GM21360 (cell line): ENCODE results near the gene ZNF32.
A peak's percentile ranks its signal among the peaks of the same experiment; 100 is the strongest.

ENCODE experiments used
- ATAC-seq: cut with Tn5 transposase; IDR thresholded peaks from one replicate; pipeline ENCODE4 v1.9.1; 2021; ENCODE audit warnings: mild to moderate bottlenecking, moderate library complexity; ENCODE audit not compliant: unreplicated experiment

ZNF32 gene

GRCh38 chr10:43681220-43681619, 32.5 kb upstream of the ZNF32 start:
- no peak for ATAC-seq

- no peak for ATAC-seq
These were observed 31.4 kb upstream of the ZNF32 start for GRCh38 chr10:43680035-43680434.

GRCh38 chr10:43679509-43679908, 30.8 kb upstream of the ZNF32 start:
- no peak for ATAC-seq

GRCh38 chr10:43678654-43679053, 30.0 kb upstream of the ZNF32 start:
- ATAC-seq: no peak

- no peak for ATAC-seq
These were observed 28.2 kb upstream of the ZNF32 start for GRCh38 chr10:43676901-43677300.

GRCh38 chr10:43676331-43676730, 27.6 kb upstream of the ZNF32 start:
- no peak for ATAC-seq

GRCh38 chr10:43674553-43675210, 26.0 kb upstream of the ZNF32 start:
- ATAC-seq: no peak

GRCh38 chr10:43673471-43673870, 24.8 kb upstream of the ZNF32 start:
- no peak for ATAC-seq

- ATAC-seq: peak; percentile 51
These were observed 23.2 kb upstream of the ZNF32 start for GRCh38 chr10:43671659-43672531.

- ATAC-seq: no peak
These were observed 20.7 kb upstream of the ZNF32 start for GRCh38 chr10:43669386-43669785.

GRCh38 chr10:43667761-43668386, 19.2 kb upstream of the ZNF32 start:
- ATAC-seq: no peak

- ATAC-seq: no peak
These were observed 18.6 kb upstream of the ZNF32 start for GRCh38 chr10:43667317-43667731.

GRCh38 chr10:43666552-43666951, 17.9 kb upstream of the ZNF32 start:
- no peak for ATAC-seq

GRCh38 chr10:43665054-43665453, 16.4 kb upstream of the ZNF32 start:
- ATAC-seq: no peak

- ATAC-seq: no peak
These were observed 9.5 kb upstream of the ZNF32 start for GRCh38 chr10:43658227-43658626.

- no peak for ATAC-seq
These were observed 6.6 kb upstream of the ZNF32 start for GRCh38 chr10:43655311-43655710.

- ATAC-seq: no peak
These were observed 5.1 kb upstream of the ZNF32 start for GRCh38 chr10:43653746-43654145.

GRCh38 chr10:43649185-43649523, 473 bp upstream of the ZNF32 start:
- ATAC-seq: no peak

GRCh38 chr10:43648095-43648397, 635 bp downstream of the ZNF32 start:
- ATAC-seq: no peak

- ATAC-seq: no peak
These were observed 1.1 kb downstream of the ZNF32 start for GRCh38 chr10:43647576-43647975.

GRCh38 chr10:43645866-43646265, 2.8 kb downstream of the ZNF32 start:
- ATAC-seq: no peak

GRCh38 chr10:43644252-43644651, 4.4 kb downstream of the ZNF32 start:
- ATAC-seq: no peak
